Activated CD4-positive, alpha-beta T cell treated with anti-CD3 and anti-CD28 coated beads, Interleukin-2, amount 50 U/mL, for 48 hours (primary cell): Measurements from ENCODE around the gene ZNF350.
"Not testable (repeated sequence)": the region's sequence is repeated elsewhere in the genome, so short reads cannot be mapped to it uniquely, and the experiment has no call there.

Experiments used
- DNase-seq, 2 experiments: peaks; one replicate each; pipeline ENCODE4 v3.0.0-alpha.2; 2020

ZNF350 gene

DNA sequence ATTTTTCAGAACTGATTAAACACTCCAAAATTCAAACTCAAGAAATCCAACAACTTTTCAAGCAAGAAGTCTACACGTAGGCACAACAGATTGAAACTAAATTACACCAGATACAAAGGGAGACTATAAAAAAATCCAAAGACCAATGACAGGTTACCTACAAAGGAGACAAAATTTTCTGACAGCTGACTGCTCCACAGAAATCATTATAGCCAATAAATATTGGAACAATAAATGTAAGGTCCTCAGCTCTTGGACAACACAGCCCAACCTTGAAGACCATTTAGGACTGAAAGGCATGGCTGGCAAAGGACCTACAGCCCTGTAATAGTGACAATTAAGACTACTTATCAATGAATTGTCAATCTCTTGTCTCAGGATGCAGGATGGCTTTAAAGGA, 15.9 kb downstream of the ZNF350 start:
- no peak for DNase-seq

DNA sequence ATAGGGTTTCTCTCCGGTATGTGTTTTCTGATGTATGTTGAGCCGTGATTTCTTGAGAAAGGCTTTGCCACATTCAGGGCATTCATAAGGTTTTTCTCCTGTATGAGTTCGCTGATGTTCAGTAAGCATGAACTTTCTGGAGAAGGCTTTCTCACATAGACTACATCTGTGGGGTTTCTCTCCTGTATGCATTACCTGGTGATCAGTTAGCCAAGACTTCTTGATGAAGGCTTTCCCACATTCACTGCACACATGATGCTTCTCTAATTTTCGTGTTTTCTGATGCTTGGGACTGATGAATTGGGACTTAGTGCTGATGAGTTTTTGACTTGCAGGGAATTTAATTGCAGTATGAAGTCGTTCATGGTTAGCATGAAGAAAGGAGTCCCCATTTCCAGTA, 21.1 kb downstream of the ZNF350 start:
- no peak for DNase-seq

- not testable (repeated sequence) for DNase-seq
Measured at GRCh38 chr19:51960621-51961233, 25.9 kb downstream of the ZNF350 start.

DNA sequence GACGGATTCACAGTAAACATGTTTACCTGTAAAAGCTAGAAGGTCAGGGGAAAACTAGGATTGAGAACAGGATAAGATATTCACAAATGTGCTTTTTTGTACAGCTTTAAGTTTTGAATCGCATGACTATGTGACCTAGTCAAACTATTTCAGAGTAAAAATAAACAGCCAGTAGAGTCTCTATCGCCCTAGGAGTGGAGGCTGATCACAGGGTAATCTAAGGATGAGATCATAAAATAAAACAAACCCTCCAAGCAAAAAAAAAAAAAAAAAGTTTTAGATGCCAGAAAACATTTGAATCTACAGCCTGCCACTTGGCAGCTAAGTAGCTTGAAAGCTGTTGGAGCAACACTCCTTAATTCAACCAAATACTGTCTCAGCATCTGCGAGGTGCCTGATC, 26.8 kb downstream of the ZNF350 start:
- no peak for DNase-seq

GRCh38 chr19:51957846-51958245, 28.8 kb downstream of the ZNF350 start:
- DNase-seq = not testable (repeated sequence)

DNA sequence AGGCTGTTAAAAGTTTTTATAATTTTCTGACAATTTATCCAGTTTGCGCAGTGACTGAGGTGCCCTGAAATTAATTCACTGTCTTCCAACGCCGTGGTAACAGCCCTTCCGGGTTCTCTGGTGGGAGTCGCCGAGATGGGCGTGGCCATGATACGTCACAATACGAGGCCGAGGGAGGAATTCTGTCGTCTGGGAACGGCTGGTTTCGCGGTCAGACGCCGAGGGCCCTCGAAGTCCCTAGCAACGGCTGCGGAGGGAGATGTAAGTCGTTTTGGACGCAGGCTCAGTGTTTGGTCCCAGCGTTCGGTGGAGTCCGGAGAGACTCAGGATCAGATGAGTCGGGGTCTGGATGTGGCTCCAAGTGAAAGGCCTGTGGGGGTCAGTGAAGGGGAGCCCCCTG, 37.7 kb downstream of the ZNF350 start:
- no peak for DNase-seq

DNA sequence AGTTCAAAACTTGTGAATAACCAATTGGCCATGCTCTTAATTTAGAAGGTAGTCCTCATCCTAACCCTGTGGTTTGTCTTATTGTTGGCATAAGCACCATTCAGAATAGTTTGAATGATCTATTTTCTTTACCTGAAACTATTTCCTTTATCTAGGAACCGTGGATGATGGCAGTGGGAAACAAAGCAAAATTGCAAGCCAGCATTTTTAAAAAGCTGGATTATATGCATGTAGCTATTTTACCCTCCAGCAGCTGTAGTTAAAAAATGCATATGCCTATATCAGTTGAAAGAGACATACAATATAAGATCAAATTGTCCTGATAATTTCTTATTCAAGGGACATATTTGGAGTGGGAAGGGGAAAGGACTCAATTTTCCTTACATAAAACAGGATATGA, 40.0 kb downstream of the ZNF350 start:
- DNase-seq = no peak

DNA sequence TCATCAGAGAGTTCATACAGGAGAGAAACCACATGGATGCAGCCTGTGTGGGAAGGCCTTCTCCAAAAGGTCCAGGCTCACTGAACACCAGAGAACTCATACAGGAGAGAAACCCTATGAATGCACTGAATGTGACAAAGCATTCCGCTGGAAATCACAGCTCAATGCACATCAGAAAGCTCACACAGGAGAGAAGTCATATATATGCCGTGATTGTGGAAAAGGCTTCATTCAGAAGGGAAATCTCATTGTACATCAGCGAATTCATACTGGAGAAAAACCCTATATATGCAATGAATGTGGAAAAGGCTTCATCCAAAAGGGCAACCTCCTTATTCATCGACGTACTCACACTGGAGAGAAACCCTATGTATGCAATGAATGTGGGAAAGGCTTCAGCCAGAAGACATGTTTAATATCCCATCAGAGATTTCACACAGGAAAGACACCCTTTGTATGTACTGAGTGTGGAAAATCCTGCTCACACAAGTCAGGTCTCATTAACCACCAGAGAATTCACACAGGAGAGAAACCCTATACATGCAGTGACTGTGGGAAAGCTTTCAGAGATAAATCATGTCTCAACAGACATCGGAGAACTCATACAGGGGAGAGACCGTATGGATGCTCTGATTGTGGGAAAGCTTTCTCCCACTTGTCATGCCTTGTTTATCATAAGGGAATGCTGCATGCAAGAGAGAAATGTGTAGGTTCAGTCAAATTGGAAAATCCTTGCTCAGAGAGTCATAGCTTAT, 41.7 kb downstream of the ZNF350 start:
- no peak for DNase-seq

- DNase-seq = no peak
Measured at GRCh38 chr19:51938936-51939335, 47.7 kb downstream of the ZNF350 start.

- DNase-seq = no peak
Measured at GRCh38 chr19:51931921-51932320, 54.7 kb downstream of the ZNF350 start.

GRCh38 chr19:51927859-51928258, 58.8 kb downstream of the ZNF350 start:
- no peak for DNase-seq

DNA sequence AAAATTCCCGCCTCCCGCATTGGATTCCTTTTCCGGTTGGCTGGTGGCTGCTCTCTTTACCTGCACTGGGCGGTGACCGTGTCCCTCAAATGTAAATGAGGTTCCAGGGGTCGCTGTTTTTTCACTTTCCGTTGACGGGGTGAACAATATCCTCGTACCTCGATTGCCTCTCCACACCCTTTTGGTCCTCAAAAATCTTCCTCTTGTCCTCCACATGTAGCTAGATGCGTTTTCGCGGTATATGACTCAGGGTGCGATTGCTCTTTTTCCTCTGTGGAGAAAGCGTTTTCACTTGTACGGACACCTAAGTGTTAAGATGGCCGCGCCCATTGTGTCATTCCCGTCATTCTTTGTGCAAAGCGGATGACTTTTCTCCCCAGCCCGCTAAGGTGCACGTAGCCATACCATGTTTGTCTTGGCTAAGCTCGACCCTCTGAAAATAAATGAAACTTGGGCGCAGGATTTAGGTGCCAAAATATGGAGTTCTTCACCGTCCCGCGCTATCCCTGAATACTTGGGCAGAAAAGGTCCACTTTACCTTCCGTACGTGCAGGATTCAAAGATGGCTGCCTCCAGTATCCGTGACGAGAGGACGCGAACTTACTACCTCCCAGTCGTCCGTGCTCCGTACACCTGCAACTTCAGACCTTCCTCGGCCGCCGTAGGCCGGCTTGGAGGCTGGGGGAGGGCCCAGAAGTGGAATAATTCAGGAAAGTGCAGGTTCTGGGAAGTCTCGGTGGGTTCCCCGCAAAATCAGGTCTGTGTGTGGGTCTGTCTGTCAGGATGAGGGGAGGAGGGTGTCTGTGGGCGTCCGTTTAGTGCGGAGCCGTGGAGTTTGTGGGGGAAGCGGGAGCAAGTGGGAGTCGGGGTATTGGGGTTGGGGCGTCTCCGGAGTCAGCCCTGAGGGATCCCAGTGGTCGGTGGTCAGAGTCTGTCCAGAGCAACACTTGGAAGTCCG, 59.6 kb downstream of the ZNF350 start, which contains the start of gene ZNF613:
Gene ZNF613, plus strand, starts transcription at position 689 of the 958 bp plus-strand sequence. CDS start 8,749 bp downstream, outside the sequence.
- peak; percentile 82 to 87 for DNase-seq

- no peak for DNase-seq
Measured at GRCh38 chr19:51926426-51926783, 60.2 kb downstream of the ZNF350 start.

DNA sequence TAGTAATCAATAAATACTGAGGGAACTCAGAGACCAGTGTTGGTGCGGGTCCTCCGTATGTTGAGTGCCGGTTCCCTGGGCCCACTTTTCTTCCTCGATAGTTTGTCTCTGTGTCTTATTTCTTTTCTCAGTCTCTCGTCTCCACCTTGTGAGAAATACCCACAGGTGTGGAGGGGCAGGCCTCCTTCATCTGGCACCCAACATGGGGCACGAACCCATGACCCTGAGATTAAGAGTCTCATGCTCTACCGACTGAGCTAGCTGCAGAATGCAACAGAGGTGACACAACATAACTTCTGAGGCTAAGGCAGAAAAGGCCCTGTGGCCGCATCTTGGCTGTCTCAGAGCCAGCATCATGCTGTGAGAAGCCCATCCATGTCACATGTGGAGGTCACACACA, 64.7 kb downstream of the ZNF350 start:
- DNase-seq = peak in 1 of 2 experiments; percentile 12

GRCh38 chr19:51919606-51920005, 67.0 kb downstream of the ZNF350 start:
- DNase-seq = no peak

GRCh38 chr19:51916167-51916566, 70.5 kb downstream of the ZNF350 start:
- DNase-seq = no peak

DNA sequence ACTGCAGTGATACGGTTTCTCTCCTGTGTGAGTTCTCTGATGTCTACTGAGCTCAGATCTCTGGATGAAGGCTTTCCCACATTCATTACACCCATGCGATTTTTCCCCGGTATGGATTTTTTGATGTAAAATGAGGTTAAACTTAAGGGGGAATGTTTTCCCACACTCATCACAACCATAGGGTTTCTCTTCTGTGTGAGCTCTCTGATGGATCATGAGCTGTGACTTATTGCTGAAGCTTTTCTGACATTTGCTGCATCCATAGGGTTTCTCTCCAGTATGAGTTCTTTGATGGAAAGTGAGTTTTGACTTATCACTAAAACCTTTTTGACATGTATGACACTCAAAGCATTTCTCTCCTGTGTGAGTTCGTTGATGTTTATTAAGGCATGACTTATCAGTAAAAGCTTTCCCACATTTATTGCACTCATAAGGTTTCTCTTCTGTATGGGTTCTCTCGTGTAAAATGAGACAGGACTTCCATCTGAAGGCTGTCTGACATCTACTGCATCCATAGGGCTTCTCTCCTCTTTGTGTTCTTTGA, 71.2 kb downstream of the ZNF350 start:
- no peak for DNase-seq
